GM06990 (cell line): ENCODE data around the gene SHTN1.

Experiments used
- DNase-seq: peaks from one replicate; pipeline ENCODE4 v3.0.0-alpha.2; 2011; ENCODE audit not compliant: insufficient read length; ENCODE audit errors: extremely low read depth
- H3K27me3 ChIP-seq: replicated peaks from 2 replicates; pipeline ENCODE4 v1.6.0; 2011; ENCODE audit warnings: low read length; ENCODE audit not compliant: control insufficient read depth, insufficient read depth
- H3K36me3 ChIP-seq: 2 replicates; pipeline ENCODE4 v1.5.1; 2011; ENCODE audit warnings: low read length; ENCODE audit not compliant: control insufficient read depth, insufficient read depth
- H3K4me3 ChIP-seq: replicated peaks from 2 replicates; pipeline ENCODE4 v1.5.1; 2011; ENCODE audit warnings: low read depth, mild to moderate bottlenecking, control low read depth, low read length
- TF ChIP-seq, protein P1 (sequence below): IDR thresholded peaks from 2 replicates; pipeline ENCODE4 v1.5.1; 2011; ENCODE audit warnings: low read length, control low read depth, mild to moderate bottlenecking, inconsistent platforms; ENCODE audit not compliant: insufficient read depth, poor library complexity, severe bottlenecking

Gene SHTN1

DNA sequence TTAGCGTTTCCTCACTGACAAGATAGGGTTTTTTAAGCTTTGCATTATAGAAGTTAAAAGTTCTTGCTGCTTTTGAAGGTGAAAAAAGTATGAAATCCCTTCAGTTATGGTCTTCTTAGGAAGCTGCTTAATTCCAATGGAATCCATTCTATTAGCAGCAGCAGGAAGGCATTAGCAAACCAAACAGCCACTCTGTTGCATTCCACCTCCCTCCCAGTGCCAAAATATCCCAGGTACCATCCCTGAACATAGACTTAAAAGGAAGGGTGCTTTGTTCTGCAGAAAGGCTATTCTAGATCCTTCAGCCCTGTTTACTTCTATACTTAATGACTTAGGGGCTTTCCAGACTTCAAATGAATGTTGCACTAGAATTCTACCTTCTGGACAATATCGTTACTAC lies 131.9 kb downstream of the SHTN1 start:
- no peaks in the 10 kb centered on the region for H3K36me3 ChIP-seq

DNA sequence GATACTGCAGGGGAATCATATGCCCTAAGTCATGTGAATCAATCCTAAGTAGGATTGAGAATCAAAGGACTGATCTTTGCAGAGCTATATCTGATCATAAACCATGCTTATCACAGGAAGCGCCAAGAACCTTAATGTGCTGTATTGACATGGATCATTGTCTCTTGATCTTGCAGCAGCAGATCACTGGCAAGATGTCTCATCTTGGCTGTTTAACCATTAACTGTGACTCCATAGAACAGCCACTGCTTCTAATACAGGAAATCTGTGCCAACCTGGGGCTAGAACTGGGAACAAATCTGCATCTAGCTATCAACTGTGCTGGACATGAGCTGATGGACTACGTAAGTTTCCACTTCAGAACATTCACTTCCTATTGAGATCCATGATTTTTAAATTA lies 134.0 kb downstream of the SHTN1 start:
- Histone ChIP-seq H3K27me3 (no peaks in the 10 kb centered on the region), H3K36me3 (no peaks in the 10 kb centered on the region), H3K4me3 (no peak overlapping the region)
- TF ChIP-seq, protein P1, sequence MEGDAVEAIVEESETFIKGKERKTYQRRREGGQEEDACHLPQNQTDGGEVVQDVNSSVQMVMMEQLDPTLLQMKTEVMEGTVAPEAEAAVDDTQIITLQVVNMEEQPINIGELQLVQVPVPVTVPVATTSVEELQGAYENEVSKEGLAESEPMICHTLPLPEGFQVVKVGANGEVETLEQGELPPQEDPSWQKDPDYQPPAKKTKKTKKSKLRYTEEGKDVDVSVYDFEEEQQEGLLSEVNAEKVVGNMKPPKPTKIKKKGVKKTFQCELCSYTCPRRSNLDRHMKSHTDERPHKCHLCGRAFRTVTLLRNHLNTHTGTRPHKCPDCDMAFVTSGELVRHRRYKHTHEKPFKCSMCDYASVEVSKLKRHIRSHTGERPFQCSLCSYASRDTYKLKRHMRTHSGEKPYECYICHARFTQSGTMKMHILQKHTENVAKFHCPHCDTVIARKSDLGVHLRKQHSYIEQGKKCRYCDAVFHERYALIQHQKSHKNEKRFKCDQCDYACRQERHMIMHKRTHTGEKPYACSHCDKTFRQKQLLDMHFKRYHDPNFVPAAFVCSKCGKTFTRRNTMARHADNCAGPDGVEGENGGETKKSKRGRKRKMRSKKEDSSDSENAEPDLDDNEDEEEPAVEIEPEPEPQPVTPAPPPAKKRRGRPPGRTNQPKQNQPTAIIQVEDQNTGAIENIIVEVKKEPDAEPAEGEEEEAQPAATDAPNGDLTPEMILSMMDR = no peak
- no peak for DNase-seq

More for the DNA sequence above, 131.9 kb downstream of the SHTN1 start:
- Histone ChIP-seq H3K4me3 (no peak overlapping the region), H3K27me3 (no peaks in the 10 kb centered on the region)
- DNase-seq = no peak
- TF ChIP-seq, protein P1 = no peak

DNA sequence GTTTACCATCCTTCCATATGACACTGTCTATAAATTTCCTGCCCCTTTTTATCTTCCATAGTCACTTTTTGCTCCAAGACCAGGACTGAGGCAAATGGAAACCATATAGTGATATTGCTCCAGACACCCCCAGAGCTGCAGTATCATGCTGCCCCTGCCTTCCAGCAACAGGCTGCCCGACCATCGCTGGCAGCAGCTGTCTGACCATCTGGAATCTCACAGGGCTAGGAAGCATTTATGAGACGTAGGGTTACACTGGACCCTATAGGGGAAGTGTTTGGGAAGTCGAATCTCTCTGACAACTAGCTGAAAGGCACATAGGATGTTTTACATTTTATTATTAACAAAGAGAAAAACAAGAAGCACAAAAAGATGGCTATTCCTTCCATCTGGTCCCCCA lies 136.3 kb downstream of the SHTN1 start:
- no peaks in the 10 kb centered on the region for H3K36me3 ChIP-seq
- TF ChIP-seq, protein P1 = no peak
- no peak for DNase-seq
- H3K27me3 ChIP-seq = no peaks in the 10 kb centered on the region
- no peak overlapping the region for H3K4me3 ChIP-seq

DNA sequence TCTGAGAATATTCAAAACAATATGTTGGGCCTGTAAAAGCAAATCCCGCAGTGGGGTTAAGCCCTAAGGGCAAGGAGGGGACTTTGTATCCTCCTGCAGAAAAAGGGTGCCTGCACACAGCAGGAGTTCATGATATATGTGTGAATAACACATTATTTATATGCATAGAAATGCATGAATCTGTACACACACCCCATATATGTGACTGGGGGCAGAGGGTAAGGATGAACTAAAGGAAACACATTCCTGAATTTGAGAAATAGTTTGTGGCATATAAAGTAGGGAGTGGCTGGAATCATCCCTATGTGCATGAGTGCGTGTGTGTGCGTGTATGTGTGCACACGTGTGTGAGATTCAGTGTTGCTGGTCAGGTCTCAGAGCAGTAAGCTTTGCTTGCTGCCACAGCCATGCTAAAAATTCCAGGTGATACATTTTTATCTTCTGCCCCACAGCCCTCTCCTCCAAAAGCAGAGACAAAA lies 136.8 kb downstream of the SHTN1 start:
- Histone ChIP-seq H3K27me3 (no peaks in the 10 kb centered on the region), H3K36me3 (no peaks in the 10 kb centered on the region), H3K4me3 (no peak overlapping the region)
- DNase-seq = no peak
- TF ChIP-seq, protein P1 = no peak

DNA sequence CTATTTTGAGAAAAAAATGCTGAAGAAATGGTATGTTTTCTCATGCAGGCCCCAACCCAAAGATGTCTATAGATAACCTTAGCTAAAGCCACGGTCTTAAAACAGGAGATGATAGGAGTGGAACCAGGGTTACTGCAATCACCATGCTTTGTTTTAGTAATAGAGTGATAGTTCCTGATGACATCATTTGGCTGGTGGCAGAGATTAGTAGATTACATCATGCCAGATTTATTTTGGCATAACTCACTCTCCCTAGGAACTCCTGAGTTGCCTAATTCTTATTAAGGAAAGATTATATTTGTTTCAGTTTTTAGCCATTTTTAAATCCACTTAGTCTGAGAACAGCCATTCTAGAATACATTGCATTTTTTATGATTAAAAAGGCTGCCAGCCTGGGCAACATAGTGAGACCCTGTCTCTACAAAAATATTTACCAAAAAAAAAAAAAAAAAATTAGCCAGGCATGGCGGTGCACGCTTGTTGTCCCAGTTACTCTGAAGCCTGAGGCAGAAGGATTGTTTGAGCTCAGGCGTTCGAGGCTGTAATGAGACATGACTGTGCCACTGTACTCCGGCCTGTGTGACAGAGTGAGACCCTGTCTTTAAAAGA lies 137.9 kb downstream of the SHTN1 start:
- H3K4me3 ChIP-seq = no peak overlapping the region
- no peaks in the 10 kb centered on the region for H3K36me3 ChIP-seq
- TF ChIP-seq, protein P1 = no peak
- no peaks in the 10 kb centered on the region for H3K27me3 ChIP-seq
- no peak for DNase-seq

DNA sequence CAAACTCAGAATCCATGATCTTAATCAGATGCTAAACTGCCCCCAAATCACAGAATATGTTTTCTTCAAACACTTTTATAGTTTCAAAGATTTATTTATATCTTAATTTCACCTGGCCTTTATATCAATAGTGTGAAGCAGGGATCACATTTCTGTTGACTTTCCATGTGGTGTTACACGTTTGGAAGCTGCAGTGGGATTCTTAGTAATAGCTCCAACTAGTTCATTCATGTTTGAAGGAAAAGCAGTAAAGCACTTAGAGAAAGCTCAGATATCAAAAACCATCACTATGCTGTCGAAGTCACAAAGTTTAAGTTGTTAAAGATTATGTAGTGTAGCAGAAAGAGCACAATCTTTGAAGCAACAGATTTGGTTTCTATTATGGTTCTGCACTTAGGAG lies 138.9 kb downstream of the SHTN1 start:
- TF ChIP-seq, protein P1 = no peak

More for the DNA sequence above, 138.9 kb downstream of the SHTN1 start:
- no peak for DNase-seq
- H3K27me3 ChIP-seq = no peaks in the 10 kb centered on the region
- no peaks in the 10 kb centered on the region for H3K36me3 ChIP-seq
- no peak overlapping the region for H3K4me3 ChIP-seq
